Left forelimb (tissue), 1 donor: Measurements from ENCODE around the gene FALEC.
"Not testable (repeated sequence)": the region's sequence is repeated elsewhere in the genome, so short reads cannot be mapped to it uniquely, and the experiment has no call there.

Source experiments
- DNase-seq: peaks from one replicate; pipeline ENCODE4 v3.0.0-alpha.2; 2018; ENCODE audit warnings: low spot score

Gene FALEC

GRCh38 chr1:150574260-150575071, 58.9 kb downstream of the FALEC start:
- DNase-seq, result no peak

- DNase-seq, result no peak
Measured at GRCh38 chr1:150575072-150575489, 59.5 kb downstream of the FALEC start.

DNA sequence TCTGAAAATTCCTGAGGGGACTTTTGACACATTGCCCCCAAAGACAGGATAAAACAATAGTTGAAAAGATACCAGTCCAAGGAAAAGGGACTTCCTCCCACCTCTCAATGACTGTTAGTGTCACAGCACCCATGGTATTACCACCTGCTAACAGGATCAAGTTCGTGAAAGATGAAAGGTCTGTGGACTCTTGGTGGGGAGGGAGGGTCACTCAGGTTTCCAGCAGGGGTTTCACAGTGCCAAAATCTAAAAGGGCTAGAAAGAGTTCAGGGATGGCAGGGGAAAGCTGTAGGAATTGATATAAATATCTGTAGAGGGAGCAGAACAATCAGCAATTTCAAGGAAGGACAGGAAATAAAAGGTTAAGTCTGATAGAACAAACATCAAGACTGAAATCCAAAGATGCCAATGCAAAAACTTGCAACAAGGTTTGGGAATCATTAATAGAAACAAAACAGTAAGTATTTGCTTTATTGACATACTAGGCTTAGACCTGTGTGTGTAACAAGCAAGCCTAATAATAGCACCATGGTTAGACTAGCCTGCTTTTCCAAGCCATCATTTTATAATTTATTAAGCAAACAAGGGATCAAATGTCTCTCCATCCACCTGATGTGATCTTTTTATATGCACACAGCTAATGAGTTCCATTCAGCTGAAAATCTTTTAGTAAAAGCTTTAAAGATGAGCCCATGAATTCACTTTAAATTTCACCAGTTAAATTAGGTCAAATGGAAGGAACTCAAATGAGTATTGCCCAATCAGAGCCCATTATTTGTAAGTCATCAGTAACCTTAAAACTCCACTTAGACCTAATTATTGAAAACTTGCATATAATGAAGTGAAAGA, 60.2 kb downstream of the FALEC start:
- no peak for DNase-seq

DNA sequence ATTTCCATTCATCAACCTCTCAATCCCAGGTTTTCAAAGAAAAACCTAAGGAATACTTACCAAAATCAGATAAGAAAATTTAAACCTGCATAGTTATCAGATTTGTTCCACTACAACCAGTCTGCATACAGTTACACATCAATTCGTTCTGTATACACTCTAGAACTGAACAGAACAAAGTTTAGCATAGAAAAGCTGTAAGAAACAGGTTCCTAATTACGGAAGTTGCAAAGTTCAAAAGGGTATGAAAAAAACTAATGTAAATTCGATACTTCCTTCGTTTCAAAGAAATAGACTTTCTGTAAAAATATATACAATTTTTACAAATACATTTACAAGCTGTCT, 60.8 kb downstream of the FALEC start:
- DNase-seq, result no peak

GRCh38 chr1:150576794-150577556, 61.4 kb downstream of the FALEC start:
- DNase-seq, result no peak

GRCh38 chr1:150577557-150578271, 62.2 kb downstream of the FALEC start:
- no peak for DNase-seq

DNA sequence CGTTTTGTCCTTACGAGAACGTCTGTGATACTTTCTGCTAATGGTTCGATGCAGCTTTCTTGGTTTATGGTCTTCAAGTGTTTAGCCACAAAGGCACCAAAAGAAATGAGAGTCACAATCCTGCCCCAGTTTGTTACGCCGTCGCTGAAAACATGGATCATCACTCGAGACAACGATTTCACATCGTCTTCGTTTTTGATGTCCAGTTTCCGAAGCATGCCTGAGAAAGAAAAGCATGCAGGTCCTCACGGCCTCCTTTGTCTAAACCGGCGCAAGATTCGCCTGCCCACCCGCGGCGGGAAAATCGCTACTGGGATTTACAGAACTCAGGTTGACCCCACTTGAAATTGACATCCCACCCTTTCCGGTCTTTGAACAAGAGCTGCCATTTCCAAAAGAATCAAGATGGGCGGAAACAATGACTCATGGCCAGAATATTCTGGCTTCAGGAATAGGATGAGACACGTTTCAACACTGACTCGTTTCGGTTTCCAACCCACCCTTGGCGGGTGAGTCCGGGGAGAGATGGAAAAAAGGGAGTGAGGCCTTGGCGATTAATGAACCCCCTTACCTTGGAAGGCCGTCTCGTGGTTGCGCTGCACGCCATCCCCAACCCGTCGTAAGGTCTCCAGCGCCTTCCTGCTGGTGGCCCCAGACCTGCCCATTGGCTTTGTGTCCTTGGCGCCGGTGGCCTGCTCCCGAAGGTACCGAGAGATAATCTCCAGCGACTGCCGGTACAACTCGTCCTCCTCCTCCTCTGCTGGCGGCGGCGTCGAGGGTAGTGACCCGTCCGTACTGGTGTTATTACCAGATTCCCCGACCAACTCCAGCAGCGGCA, 62.9 kb downstream of the FALEC start:
- peak; percentile 79 for DNase-seq

DNA sequence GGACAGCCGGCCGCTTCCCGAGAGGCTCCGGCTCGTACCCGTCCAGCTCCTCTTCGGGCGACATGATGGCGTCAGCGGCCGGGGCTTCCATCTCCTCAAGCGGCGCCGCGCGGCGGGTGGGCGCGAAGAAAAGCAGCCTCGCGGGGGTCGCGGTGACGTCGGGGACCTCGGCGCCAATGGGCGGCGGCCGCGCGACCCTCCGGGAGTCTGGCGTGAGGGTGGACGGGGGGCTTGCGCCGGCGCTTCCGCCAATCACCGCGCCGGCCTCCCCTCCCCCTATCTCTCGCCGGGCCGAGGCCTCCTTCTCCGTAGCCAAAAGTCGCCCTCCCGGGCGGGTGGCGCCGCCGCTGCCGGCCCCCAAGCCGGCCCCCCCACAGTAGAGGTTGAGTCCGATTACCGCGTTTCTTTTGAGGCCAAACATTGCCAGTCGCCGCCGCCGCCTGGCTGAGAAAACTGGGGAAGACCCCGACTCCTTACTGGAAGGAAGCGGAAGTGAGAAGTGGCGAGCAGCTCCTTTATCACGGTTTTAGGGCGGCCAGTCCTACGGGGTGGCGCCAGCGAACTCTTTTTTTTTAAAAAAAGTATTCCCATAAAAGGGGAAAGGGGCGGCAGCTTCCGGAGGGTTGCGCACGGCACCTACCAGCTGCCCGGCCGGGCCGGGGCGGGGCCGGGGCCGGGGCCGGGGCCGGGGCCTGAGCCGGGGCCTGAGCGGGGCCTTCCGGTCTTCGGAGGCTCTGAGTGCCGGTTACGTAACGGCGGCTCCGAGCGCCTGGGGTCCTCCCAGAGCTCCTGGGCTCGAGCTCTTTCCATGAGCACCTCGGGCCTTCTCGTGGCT, 63.8 kb downstream of the FALEC start, which contains the start of gene MCL1:
MCL1 (minus strand) TSS at position 501 of the 835 bp plus-strand sequence; CDS start at position 421, 80 bp downstream.
- DNase-seq, result peak; percentile 95

- no peak for DNase-seq
Measured at GRCh38 chr1:150579945-150580642, 64.5 kb downstream of the FALEC start.

DNA sequence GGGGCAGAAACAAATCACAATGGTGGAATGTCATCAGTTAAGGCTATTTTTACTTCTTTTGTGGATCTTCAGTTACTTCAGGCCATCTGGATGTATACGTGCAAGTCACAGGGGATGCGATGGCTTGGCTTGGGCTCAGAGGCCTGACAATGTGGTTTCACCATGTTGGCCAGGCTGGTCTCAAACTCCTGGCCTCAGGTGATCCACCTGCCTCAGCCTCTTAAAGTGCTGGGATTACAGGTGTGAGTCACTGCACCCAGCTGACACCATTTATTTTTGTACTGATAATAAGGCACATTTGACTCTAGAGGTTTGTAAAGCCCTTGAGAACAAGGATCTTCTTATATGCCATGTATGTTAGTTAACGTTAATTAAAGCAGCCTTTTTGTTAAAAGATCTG, 65.4 kb downstream of the FALEC start:
- DNase-seq, result not testable (repeated sequence)

DNA sequence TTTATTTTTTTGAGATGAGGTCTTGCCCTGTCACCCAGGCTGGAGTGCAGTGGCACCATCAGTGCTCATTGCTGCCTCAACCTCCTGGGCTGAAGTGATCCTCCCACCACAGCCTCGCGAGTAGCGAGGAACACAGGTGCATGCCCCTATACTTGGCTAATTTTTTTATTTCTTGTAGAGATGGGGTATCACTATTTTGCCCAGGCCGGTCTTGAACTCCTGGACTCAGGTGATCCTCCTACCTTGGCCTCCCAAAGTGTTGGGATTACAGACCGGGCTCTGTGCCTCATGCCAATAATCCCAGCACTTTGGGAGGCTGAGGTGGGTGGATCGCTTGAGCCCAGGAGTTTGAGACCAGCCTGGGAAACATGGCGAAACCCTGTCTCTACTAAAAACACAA, 65.9 kb downstream of the FALEC start:
- not testable (repeated sequence) for DNase-seq

- not testable (repeated sequence) for DNase-seq
Measured at GRCh38 chr1:150581962-150582361, 66.4 kb downstream of the FALEC start.

GRCh38 chr1:150582371-150582770, 66.8 kb downstream of the FALEC start:
- no peak for DNase-seq
